IgD-negative memory B cell (primary cell): ENCODE measurements around the gene SGSM1. TPM values are rescaled to one million over a fixed set of nuclear protein-coding genes. Genes with fewer than 3 reads are reported as not detected.
"Not testable (repeated sequence)": the region's sequence is repeated elsewhere in the genome, so short reads cannot be mapped to it uniquely, and the experiment has no call there.

Source experiments
- H3K27ac Mint-ChIP-seq, 3 donors: one replicate each; pipeline ENCODE4 v1.8.0; 2020 to 2022; ENCODE audit warnings: mild to moderate bottlenecking in 3 of 3, mixed read lengths in 3 of 3, moderate library complexity in 1 of 3
- H3K27me3 Mint-ChIP-seq: one replicate; pipeline ENCODE4 v1.8.0; 2021; ENCODE audit warnings: mixed read lengths
- H3K36me3 Mint-ChIP-seq: one replicate; pipeline ENCODE4 v1.8.0; 2020; ENCODE audit warnings: mild to moderate bottlenecking, mixed read lengths
- H3K4me1 Mint-ChIP-seq, 3 donors: one replicate each; pipeline ENCODE4 v1.8.0; 2020 to 2022; ENCODE audit warnings: mixed read lengths in 3 of 3, mild to moderate bottlenecking in 1 of 3
- H3K4me3 Mint-ChIP-seq, 4 donors: one replicate each; pipeline ENCODE4 v1.8.0; 2020 to 2022; ENCODE audit warnings: mild to moderate bottlenecking in 4 of 4, mixed read lengths in 4 of 4, moderate library complexity in 3 of 4
- H3K9me3 Mint-ChIP-seq, 3 donors: one replicate each; pipeline ENCODE4 v1.8.0; 2020 to 2021; ENCODE audit warnings: mixed read lengths in 3 of 3, mild to moderate bottlenecking in 1 of 3
- polyA plus RNA-seq: library from polyadenylated mRNA; unstranded; fragments of 300-500 nt; fragmentation: Illumina TruSeq; gene quantifications from one replicate; pipeline ENCODE4 v1.2.3, GENCODE V29; 2021

Gene SGSM1
- polyA plus RNA-seq, 1 donor from 2014 or later: 0.44 TPM

DNA sequence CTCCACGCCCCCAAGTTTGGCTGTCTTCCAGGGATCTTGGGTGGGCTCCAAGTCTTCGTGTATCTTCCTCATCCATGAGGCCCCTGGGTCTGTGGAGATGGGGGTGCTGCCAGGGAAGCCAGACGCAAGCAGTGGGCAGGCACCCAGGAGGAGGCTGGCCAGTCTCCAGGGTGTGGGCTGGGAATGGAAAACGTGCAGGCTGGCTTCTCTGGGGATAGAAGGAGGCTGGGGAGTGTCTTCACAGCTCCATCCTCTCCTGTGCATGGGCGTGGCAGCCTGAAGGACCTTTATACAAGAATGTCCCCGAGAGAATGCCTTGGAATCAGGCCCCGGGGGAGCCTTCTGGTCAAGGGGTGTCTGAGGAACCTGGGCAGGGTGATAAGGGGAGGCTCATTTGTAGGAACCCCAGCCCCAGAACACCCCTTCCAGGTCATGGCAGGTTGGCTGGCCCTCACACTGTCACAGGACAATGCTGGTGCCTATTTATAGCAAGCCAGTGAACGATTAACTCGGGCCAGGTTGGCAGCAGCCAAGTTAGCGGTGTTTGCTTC, 14.0 kb downstream of the SGSM1 start:
- Mint-ChIP-seq H3K9me3 (peaks cover 2 to 6% (median 3%) of the 10 kb centered on the region in 3 donors), H3K27me3 (peaks cover 12% of the 10 kb centered on the region)

DNA sequence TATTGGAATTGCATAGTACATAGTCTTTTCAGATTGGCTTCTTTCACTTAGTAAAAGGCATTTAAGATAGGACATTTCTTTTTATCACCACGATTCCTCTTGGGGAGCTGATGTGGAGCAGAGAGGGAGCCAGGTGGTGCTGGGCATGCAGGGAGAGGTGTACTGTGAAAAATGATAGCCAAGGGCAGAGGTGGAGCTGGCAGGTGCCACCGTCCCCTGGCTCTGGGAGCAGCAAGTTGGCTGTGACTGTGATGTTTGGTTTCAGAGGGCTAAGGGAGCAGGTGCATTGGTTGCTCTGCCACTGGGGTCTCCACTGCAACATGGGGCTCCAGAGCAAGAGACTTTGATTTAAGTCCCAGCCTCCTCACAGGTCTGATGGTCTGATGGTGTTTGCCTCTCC, 16.5 kb downstream of the SGSM1 start:
- Mint-ChIP-seq H3K4me3 (no peak overlapping the region), H3K4me1 (peaks cover 0 to 2% (median 0%) of the 10 kb centered on the region in 3 donors), H3K27ac (no peak overlapping the region), H3K9me3 (no peaks in the 10 kb centered on the region), H3K27me3 (peaks cover 12% of the 10 kb centered on the region), H3K36me3 (no peaks in the 10 kb centered on the region)

More for the DNA sequence above, 14.0 kb downstream of the SGSM1 start:
- H3K27ac Mint-ChIP-seq: no peak overlapping the region
- H3K4me3 Mint-ChIP-seq: no peak overlapping the region
- peaks cover 1% of the 10 kb centered on the region for H3K36me3 Mint-ChIP-seq
- no peaks in the 10 kb centered on the region for H3K4me1 Mint-ChIP-seq

DNA sequence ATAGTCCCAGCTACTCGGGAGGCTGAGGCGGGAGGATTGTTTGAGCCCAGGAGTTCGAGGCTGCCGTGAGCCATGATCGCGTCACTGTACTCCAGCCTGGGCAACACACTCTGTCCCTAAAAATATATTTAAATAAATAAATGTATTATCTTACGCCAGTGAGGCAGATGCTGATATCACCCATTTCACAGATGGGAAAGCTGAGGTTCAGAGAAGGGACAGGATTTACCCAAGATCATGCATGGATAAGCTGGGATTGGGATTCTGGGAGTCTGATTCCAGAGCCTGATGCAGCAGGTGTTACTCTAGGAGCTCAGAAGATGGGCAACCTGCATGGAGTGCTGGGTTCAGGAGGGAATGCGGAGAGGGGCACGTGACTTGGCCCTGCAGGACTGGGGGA, 17.8 kb downstream of the SGSM1 start:
- Mint-ChIP-seq H3K4me1 (peaks cover 0 to 2% (median 0%) of the 10 kb centered on the region in 3 donors), H3K27me3 (peaks cover 12% of the 10 kb centered on the region), H3K9me3 (no peaks in the 10 kb centered on the region), H3K36me3 (no peaks in the 10 kb centered on the region), H3K4me3 (no peak overlapping the region), H3K27ac (no peak overlapping the region)

DNA sequence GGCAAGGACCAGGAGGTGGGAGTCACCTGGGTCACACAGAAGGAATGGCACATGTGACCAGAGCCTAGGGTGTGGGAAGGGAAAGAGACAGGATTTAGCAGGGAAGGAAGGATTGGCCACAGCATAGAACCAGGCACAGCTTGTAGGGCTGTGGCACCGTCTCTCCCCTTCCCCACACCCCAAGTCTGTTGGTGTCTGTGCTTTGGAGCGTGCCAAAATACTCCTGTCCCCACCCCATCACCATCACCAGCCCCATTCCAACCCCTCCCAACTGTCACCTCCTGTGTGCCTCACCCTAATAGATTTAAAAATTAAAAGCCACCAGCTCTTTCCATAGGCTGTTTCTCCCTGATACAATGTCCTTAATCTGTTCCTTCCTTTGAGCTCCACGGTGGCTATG, 18.2 kb downstream of the SGSM1 start:
- H3K36me3 Mint-ChIP-seq: no peaks in the 10 kb centered on the region

DNA sequence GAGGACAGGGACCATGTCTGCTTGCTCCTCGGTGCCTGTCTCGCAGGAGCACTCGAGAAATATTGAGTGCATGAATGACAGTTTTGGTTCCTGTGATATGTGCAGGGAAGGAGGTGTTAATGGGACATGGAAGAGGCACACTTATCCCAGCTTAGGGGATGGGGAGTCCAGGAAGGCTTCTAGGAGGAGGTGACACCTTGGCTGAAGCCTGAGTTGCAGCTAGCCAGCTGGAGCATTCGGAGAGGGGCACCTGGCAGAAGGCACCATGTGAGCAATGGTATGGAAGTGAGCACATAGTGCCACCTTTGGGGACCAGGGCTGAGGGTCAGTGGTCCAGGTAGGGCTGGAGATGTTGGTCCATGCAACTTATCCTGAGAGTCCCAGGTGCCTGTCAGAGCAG, 18.9 kb downstream of the SGSM1 start:
- Mint-ChIP-seq H3K9me3 (no peaks in the 10 kb centered on the region), H3K4me3 (no peak overlapping the region), H3K4me1 (peaks cover 0 to 2% (median 0%) of the 10 kb centered on the region in 3 donors), H3K27me3 (peaks cover 12% of the 10 kb centered on the region), H3K36me3 (no peaks in the 10 kb centered on the region), H3K27ac (no peak overlapping the region)

More for the DNA sequence above, 18.2 kb downstream of the SGSM1 start:
- peaks cover 12% of the 10 kb centered on the region for H3K27me3 Mint-ChIP-seq
- no peak overlapping the region for H3K4me3 Mint-ChIP-seq
- peaks cover 0 to 2% (median 0%) of the 10 kb centered on the region in 3 donors for H3K4me1 Mint-ChIP-seq
- no peak overlapping the region for H3K27ac Mint-ChIP-seq
- H3K9me3 Mint-ChIP-seq: no peaks in the 10 kb centered on the region

DNA sequence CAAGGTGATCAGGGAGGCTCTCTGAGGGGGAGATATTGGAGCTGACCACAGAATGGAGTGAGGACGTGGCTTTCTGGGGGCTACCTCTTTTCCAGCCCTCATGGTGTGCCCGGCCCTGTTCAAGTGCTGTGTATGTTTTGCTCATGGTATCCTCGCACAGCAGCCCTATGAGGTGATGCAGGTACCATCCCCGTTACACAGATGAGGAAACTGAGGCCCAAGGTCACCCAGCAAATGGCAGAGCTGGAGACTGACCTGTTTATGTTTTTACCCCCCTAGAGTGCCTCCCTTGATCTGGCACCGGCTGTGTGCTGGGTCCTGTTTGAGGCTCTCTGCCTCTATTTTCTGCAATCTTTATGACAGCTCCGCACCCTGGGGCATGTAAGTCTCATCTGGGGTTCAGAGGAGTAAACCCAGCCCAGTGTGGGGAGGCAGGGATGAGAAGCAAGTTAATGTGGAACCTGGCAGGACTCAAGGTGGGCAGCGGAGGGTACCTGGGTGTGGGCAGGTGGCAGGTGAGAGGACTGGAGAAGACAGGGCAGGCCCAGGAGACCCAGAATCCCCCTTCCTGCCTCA, 20.8 kb downstream of the SGSM1 start:
- Mint-ChIP-seq H3K27ac (no peak overlapping the region), H3K4me1 (peaks cover 4 to 5% (median 5%) of the 10 kb centered on the region in 3 donors), H3K9me3 (no peaks in the 10 kb centered on the region), H3K4me3 (no peak overlapping the region), H3K27me3 (peaks cover 17% of the 10 kb centered on the region), H3K36me3 (no peaks in the 10 kb centered on the region)

DNA sequence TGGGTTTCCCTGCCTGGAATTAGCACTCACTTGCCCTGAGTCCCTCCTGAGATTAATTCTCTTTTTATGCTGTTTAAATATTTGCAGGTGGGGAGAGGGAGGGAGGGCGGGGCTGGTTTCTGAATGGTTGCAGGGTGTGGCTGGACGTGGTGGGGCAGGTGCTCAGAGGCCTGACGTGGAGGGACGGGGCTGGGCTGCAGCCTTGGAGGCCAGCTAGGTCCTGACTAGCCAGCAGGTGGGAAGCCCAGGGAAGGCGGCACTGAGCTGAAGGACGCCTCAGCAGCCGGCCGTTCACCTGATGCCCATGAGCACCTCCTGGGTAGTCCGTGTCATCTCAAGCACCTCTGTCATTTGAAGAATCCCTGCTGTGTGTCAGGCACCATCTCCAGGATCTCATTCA, 21.3 kb downstream of the SGSM1 start:
- Mint-ChIP-seq H3K4me1 (peaks cover 4 to 8% (median 5%) of the 10 kb centered on the region in 3 donors), H3K27ac (no peak overlapping the region), H3K27me3 (peaks cover 16% of the 10 kb centered on the region), H3K4me3 (no peak overlapping the region), H3K9me3 (no peaks in the 10 kb centered on the region), H3K36me3 (no peaks in the 10 kb centered on the region)

DNA sequence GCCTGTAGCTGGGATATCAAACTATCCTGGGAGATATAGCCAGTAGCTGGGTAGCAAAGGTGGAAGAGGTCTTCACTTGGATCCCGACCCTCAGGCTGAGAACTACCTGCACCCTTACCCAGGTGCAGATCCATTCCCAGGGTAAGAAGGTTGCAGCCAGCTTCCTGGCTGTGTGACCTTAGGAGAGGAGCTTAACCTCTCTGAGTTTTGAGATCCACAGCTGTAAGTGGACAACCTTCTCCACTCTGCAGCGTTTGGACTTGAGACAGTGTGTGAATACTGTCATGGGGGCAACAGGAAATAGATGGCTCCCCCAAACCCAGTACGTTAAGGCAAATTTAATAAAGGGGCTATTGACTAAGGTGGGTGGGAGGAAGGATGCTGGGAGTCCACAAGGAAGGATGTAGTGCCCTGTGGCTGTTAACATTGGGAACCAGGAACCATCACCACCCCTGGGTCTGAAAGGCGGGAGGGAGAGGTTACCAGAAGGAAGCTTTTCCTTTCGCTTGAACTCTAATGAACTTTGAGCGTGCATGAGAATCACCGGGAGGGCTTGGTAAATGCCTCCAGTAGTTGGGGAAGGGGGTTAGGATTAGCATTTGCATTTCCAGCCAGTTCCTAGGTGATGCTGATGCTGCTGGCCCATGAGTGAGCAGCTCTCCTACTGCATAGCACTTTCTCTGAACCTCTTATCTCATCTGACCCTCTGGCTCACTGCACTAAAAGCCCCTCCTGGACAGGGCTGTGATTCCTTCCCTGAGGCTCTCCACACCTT, 24.4 kb downstream of the SGSM1 start:
- peaks cover 4 to 8% (median 6%) of the 10 kb centered on the region in 3 donors for H3K4me1 Mint-ChIP-seq
- no peaks in the 10 kb centered on the region for H3K36me3 Mint-ChIP-seq
- peak overlapping the region in 1 of 3 donors; percentile 76 for H3K27ac Mint-ChIP-seq
- H3K9me3 Mint-ChIP-seq: no peaks in the 10 kb centered on the region
- no peak overlapping the region for H3K4me3 Mint-ChIP-seq
- peaks cover 11% of the 10 kb centered on the region for H3K27me3 Mint-ChIP-seq

DNA sequence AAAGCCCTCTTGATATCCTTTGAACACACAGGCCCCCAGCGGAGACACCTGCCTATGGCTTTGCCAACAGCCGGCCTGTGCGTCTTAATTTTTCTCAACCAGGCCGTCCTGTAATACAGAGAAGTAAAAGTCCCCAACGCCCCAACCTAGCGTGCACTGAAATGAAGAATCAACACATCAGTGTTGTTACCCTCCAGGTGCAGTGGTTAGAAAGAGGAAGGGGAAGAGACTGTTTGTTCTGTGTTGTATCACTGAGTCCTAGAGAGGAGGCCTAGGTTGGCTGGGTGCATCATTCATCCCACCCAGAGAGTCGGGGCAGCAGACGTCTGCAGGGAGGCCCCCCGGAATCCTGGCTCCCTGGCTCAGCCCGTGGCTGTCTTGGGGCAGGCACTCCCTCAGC, 25.7 kb downstream of the SGSM1 start:
- no peak overlapping the region for H3K4me3 Mint-ChIP-seq
- H3K4me1 Mint-ChIP-seq: peaks cover 4 to 8% (median 4%) of the 10 kb centered on the region in 3 donors
- no peaks in the 10 kb centered on the region for H3K9me3 Mint-ChIP-seq
- H3K27me3 Mint-ChIP-seq: peaks cover 12% of the 10 kb centered on the region
- H3K27ac Mint-ChIP-seq: peak overlapping the region in 2 of 3 donors; percentile 24 to 54
- no peaks in the 10 kb centered on the region for H3K36me3 Mint-ChIP-seq

DNA sequence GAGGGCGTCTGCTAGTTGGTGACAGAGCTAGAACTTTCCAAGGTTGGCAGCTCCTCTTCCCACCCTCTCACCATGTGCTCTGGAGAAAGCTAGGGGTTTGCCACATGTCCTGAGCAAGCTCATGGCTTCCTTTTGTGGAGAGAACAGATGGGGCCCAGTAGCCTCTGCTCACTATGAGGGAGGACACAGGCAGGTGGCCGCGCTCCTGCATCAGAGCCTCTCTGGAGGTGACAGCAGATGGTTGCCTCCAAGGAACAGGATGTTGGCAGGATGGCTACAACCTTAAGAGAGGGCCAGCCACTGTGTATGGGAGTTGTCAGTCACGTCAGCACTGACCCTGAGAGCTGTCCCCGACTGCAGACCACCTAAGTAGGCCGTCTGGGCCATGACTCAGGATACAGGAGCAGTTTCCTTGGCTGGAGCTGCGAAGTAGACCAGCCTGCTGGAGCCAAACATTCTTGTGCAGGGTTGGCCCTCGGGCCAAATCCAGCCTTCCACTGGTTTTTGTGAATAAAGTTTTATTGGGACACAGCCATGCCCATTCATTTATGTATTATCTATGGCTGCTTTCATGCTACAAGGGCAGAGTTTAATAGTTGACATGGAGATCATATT, 28.0 kb downstream of the SGSM1 start:
- Mint-ChIP-seq H3K36me3 (peaks cover 2% of the 10 kb centered on the region), H3K4me3 (no peak overlapping the region), H3K27ac (no peak overlapping the region), H3K4me1 (peaks cover 4 to 8% (median 4%) of the 10 kb centered on the region in 3 donors), H3K27me3 (peaks cover 15% of the 10 kb centered on the region), H3K9me3 (peaks cover 4 to 7% (median 6%) of the 10 kb centered on the region in 3 donors)

DNA sequence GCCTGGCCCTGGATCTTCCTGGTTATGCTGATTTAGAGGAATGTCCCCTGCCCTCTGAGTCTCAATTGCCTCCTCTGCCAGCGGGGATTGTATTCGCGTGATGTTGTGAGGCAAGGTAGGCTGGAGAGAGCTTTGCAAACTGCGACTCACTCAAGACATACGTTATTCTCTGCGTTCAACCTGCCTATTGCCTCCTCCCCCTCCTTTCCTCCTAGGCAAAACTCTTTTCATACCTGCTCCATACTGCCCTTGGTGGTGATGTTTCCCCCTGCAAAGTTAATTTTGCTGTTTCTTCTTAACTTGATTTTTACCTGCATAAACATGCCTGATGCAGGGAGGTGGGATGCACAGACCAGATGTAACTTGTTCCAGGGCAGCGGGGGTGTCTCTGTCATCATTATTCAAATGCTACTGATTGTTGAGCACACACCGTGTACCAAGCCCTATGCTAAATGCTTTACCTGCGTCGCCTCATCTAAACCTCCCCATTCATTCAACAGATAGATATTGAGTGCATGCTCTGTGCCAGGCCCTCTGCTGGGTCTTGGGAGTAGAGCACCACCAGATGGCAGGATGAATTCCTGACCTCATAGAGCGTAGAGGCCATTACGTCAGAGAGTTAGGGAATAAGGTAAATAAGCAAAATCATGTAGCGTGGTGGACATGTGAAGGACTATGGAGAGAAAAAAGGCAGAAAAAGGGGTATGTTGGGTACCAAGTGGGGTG, 29.0 kb downstream of the SGSM1 start:
- H3K27ac Mint-ChIP-seq: no peak overlapping the region
- peaks cover 15% of the 10 kb centered on the region for H3K27me3 Mint-ChIP-seq
- no peak overlapping the region for H3K4me3 Mint-ChIP-seq
- H3K4me1 Mint-ChIP-seq: peaks cover 4 to 8% (median 4%) of the 10 kb centered on the region in 3 donors
- peaks cover 4 to 7% (median 6%) of the 10 kb centered on the region in 3 donors for H3K9me3 Mint-ChIP-seq
- peaks cover 2% of the 10 kb centered on the region for H3K36me3 Mint-ChIP-seq

DNA sequence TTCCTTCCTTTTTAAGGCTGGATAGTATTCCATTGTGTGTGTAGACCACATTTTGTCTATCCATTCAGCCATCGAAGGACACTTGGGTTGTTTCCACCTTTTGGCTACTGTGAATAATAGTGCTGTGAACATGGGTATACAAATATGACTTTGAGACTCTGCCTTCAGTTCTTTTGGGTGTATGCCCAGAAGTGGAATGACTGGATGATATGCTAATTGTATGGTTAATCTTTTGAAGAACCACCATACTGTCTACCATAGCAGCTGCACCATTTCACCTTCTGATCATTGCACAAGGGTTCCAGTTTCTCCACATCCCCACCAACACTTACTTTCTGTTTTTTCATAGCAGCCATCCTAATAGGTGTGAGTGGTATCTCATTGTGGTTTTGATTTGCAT, 30.3 kb downstream of the SGSM1 start:
- no peak overlapping the region for H3K27ac Mint-ChIP-seq
- peaks cover 4 to 7% (median 6%) of the 10 kb centered on the region in 3 donors for H3K9me3 Mint-ChIP-seq
- peaks cover 3 to 6% (median 4%) of the 10 kb centered on the region in 3 donors for H3K4me1 Mint-ChIP-seq
- no peak overlapping the region for H3K4me3 Mint-ChIP-seq
- peaks cover 11% of the 10 kb centered on the region for H3K27me3 Mint-ChIP-seq
- peaks cover 2% of the 10 kb centered on the region for H3K36me3 Mint-ChIP-seq

DNA sequence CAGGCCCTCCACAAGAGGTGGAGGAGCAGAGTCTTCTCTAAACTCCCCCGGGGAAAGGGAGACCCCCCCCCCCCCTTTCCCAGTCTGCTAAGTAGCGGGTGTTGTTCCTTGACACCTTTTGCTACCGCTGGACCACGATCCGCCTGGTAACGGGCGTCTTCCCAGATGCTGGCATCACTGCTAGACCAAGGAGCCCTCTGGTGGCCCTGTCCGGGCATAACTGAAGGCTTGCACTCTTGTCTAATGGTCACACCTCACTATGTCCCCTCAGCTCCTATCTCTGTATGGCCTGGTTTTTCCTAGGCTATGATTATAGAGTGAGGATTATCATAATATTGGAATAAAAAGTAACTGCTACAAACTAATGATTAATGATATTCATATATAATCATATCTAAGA, 31.5 kb downstream of the SGSM1 start:
- not testable (repeated sequence) for H3K27ac Mint-ChIP-seq, H3K27me3 Mint-ChIP-seq, H3K4me3 Mint-ChIP-seq, H3K9me3 Mint-ChIP-seq, H3K4me1 Mint-ChIP-seq, H3K36me3 Mint-ChIP-seq

DNA sequence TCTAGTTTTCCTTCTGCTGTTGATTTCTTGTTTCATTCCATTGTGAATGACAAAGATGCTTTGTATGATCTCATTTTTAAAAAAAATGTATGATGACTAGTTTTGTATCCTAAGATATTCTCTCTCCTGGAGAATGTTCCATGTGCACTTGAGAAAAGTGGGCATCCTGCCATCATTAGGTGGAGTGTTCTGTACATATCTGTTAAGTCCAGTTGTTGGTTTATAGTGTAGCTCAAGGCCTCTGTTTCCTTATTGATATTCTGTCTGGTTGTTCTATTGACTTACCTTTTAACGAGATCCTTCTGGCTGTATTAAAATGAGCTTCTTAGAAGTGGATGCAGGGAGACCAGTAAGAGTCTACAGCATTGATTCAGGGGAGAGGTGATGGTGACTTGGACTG, 35.2 kb downstream of the SGSM1 start:
- Mint-ChIP-seq H3K36me3 (peaks cover 4% of the 10 kb centered on the region), H3K27me3 (peaks cover 14% of the 10 kb centered on the region), H3K4me3 (no peak overlapping the region), H3K27ac (no peak overlapping the region), H3K4me1 (peaks cover 0 to 2% (median 0%) of the 10 kb centered on the region in 3 donors), H3K9me3 (peaks cover 4 to 7% (median 6%) of the 10 kb centered on the region in 3 donors)
